HG03064 (cell line): ENCODE data around the gene ECE1.
"Not testable (repeated sequence)": the region's sequence is repeated elsewhere in the genome, so short reads cannot be mapped to it uniquely, and the experiment has no call there.

ENCODE experiments used
- ATAC-seq: cut with Tn5 transposase; IDR thresholded peaks from one replicate; pipeline ENCODE4 v1.9.1; 2021; ENCODE audit warnings: low read depth; ENCODE audit not compliant: unreplicated experiment

Gene ECE1

DNA sequence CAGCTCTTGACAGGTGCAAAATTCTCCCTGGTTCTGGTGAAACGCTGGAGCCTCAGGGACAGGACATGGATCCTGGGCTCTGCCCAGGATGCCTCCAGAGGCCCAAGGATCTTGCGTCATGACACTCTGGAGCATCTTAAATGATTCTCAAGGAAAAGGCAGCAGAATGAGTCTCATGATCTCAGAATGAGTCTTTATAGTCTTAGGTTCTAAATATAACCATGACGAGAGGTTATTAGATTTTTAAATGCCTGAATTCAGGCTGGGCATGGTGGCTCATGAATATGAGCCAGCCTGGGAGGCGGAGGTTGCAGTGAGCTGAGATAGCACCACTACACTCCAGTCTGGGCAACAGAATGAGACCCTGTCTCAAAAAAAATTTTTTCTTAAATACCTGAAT is 55.5 kb downstream of the ECE1 start:
- no peak for ATAC-seq

DNA sequence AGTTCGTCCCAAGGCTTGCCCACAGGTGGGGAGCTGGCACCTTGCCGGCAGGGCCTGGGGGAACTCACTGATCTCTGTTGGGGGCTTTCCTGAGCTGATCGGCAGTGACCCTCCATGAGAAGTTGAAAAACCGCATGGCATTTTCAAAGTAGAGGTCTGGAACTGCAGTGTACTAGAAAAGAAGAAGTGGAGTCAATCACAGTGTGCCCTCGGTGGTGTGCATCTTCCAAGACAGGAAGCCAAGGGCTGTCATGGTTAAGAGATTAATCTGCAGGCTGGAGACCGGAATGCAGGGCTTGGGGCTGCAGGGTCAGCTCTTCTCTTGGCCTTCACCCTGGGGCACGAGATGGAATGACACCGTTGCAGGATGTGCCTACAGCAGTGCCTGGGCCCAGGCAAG is 56.8 kb downstream of the ECE1 start:
- no peak for ATAC-seq

DNA sequence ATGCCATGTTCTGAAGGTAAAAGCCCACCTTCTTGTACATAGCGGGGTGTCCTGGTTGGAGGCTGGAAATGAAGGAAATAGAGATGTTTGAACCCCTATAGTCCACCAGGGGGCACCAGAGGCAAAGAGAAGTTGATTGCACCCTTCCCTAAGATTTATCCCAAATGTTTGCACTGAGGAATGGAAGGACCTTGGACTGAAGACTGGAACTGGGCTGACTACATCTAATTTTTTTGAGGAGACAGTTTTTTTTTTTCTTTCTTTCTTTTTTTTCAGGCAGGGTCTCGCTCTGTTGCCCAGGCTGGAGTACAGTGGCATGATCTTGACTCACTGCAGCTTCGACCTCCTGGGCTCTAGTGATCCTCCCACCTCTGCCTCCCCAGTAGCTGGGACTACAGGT is 58.2 kb downstream of the ECE1 start:
- no peak for ATAC-seq

DNA sequence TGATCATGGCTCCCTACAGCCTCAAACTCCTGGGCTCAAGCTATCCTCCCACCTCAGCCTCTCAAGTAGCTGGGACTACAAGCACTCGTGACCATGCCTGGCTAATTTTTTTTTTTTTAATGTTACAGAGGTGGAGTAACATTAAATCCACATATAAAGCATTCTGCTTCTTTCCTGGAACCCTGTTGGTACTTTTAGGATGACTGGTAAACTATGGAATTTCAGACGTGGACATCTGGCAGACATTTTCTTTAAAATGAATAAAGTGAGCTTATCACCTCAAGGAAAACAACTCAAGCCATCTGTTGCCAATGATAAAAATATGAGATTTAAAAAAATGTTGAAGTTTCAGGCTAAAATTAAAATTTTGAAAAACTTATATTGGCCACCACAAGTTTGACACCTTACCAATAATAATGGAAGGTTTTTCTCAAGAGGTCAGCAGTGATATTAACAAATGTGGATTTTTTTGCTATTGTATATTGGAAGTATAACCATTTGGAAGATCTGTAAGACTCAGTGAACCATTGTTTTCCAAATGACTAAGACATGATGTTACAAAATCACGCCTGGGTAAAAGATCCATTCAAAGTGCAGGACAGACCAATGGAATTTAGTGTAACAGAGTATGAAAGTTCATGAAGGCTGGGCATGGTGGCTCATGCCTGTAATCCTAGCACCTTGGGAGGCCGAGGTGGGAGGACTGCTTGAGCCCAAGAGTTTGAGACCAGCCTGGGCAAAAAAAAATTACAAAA is 60.8 kb downstream of the ECE1 start:
- no peak for ATAC-seq

DNA sequence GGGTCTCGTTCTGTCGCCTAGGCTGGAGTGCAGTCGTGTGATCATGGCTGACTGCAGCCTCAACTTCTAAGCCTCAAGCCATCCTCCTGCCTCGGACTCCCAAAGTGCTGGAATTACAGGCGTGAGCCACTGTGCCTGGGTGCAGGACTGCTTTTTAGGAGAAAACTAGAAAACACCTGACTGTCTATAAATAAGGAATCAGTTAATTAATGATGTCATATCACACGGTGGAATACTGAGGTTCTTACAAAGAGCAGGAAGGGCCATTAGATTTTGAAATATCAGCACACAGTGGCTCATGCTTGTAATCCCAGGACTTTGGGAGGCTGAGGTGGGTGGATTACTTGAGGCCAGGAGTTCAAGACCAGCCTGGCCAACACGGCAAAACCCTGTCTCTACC is 62.0 kb downstream of the ECE1 start:
- ATAC-seq: not testable (repeated sequence)

DNA sequence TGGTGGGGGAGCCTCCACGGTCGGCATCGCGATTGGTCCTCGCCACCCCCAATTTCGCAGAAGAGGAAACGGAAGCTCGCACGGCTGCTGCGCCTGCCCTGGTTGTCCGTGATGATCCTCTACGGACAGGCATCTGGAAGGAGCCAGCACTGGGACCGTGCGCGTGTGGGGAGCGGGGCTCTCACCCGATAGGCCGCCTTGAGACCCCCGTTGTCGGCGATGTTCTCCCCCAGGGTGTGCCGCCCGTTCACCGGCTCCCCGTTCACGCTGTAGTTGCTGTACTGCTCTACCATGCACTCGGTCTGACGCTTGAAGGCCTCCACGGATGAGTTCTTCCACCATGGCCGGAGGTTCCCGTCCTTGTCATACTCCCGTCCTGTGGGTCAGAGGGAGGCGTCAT is 65.2 kb downstream of the ECE1 start:
- no peak for ATAC-seq

DNA sequence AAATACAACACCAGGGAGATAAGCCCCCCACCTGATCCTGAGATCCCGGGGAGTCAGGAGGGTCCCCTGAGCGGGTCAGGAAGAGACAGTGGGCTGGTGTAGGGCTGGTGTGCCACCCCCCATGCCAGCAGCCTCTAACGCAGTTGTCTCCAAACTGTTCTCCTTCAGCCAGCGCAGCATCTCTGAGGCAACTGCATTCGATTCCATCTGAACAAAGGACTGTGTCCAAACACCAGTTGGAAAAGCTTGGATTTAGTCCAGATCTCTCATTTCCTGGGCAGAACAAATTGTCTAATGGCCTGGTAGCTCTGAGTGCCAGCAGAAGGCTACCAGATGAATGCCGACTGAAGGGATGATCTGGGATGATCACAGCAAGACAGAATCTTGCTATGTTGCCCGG is 69.4 kb downstream of the ECE1 start:
- no peak for ATAC-seq

DNA sequence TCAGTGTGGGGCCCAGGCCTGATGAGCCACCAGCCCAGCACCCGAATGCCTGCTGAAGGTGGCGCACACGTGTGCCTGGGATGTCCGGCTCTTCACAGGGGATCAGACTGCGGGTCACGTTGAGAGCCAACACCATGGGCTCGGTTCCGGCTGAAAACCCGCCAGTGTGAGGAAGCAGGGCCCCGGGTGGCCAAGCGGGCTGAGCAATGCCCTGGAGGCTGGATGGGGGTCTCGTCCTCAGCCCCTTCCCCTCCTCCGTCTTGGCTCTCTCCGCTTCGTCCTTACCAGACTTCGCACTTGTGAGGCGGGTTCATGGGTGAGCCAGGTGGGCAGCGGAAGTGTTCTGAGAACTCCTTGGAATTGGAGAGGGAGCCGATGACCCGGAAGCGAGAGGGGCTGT is 70.6 kb downstream of the ECE1 start:
- ATAC-seq: no peak

DNA sequence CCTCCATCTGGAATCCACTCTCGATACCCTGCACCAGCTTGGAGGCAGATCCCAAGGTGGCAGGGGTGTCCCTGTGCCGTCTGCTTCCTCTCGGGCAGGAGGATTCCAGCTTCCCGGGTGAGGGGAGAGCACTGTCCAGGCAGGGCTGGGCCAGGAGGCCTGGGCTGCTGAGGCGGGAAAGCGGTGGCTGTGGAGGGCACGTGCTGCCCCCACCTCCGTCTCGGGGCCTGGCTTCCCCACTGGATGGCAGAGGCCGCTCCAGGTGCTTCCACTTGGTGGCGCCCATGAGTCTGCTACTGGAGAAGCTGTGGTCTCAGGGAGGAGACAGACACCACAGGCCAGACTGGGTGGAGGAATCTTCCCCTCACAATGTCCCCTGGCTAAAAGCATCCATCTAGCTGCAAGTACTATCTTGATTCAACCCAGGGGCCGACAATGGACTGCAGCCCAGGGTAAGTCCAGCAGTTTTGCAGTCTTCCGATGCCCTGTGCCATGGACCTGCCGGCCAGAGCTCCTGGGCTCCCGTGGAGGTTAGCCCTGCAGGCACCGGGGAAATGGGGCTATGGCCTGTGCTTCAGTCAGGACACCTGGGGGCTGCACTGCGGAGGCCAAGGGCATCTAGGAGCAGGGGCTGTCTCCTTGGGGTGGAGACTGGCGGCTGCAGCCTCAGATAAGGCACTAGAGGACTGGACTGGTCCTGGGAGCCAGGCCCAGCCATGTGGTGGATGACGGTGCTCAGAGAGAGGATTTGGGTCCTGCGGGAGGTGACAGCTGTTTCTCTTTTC is 72.3 kb downstream of the ECE1 start:
- ATAC-seq: no peak

DNA sequence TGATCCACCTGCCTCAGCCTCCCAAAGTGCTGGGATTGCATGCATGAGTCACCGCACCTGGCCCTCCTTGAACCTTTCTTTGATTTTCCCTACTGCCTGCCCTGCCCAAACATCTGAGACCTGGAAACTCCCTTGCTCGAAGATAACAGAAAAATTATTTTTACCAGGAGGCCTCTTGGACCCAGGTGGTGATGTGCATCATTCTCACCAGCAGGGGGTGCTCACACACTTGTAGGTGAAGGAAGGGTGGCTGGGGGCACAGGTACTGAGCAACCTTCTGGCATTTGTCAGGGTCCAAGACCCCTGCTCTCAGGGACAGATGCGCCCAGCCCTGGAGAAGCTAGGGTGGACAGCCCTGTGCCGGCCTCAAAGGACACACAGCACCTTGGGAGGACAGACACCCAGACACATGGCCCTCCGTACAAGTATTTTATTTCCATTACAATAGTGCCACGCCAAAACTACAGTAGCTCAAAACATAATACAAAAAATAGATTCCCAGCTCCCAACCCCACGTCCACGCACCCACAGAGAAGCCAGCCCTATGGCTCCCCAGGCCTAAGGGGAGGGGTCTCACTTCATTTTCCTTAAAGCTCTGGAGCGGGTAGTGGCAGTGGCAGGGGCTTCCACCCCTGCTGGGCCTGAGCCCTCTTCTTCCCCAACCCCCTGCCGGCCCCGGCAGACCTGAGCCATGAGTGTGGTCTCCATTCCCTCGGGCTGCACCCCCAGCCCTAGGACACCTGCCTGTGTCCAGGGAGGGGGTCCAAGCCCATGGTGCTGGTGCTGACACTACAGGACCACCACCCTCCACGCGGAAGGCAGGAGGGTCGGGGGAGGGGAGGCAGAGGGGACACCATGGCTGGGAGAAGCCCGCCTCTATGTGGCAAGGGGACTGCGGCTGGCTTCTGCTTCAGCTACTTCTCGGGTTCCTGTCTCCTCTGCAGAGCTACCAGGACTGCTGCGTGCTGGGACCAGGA is 73.1 kb downstream of the ECE1 start:
- no peak for ATAC-seq

DNA sequence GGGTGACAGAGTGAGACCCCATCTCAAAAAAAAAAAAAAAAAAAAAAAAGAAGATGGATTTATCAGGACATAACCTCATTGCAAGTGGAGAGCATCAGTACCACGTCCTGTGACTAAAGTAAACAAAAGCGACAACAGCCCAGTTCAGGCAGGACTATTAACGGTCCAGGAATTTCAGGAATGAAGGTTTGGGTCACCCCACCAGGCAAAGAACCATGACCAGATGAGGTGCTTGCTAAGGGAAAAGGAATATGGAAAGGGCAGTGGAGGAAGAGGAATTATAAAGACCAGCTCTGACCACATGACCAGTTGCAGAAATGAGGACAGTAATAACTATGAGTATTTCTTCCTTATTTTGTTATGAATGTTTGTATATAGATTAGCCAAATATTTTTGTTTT is 78.1 kb downstream of the ECE1 start:
- no peak for ATAC-seq

DNA sequence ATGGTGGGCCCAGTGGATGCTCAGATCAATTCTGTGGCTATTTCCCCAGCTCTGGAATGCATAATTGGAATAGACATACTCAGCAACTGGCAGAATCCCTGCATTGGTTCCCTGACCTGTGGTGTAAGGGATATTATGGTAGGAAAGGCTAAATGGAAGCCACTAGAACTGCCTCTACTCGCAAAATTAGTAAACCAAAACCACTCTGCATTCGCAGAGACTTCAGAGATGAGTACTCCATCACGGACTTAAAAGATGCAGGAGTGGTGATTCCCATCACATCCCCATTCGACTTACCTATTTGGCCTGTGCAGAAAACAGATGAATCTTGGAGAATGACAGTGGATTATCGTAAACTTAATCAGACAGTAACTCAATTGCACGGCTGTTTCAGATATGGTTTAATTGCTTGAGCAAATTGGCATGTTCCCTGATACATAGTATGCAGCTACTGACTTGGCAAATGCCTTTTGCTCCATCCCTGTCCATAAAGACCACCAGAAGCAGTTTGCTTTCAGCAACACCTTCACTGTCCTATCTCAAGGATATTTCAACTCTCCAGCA is 82.0 kb downstream of the ECE1 start:
- ATAC-seq: not testable (repeated sequence)

DNA sequence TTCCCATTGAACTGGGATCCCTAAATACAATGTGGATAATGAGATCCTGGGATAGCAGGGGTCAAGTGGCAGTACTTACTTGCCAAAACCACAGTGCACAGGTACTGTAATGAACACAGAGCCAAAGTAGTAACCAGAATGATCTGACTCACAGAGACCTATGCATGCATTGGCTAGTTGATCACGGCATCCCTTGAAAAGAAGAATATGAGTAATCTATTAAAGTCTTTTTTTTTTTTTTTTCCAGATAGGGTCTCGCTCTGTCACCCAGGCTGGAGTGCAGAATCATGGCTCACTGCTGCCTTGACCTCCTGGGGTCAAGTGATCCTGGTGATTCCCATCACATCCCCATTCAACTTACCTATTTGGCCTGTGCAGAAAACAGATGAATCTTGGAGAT is 84.1 kb downstream of the ECE1 start:
- ATAC-seq: no peak

DNA sequence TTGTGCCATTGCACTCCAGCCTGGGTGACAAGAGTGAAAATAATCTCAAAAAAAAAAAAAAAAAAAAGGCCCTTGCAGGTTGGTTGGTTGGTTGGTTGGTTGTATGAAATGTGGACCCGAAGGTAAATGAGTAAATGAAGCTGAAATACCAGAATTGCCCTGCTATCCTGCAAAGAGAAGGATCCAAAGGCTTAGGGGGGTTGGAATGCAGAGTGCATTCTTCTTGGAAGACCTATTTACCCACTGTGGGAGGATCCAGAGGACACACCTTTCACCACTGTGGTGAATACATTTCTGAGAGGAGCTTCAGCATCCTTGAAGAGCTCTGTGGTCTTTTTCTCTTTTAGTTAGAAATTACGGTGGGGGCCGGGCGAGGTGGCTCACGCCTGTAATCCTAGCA is 84.8 kb downstream of the ECE1 start:
- ATAC-seq: no peak

DNA sequence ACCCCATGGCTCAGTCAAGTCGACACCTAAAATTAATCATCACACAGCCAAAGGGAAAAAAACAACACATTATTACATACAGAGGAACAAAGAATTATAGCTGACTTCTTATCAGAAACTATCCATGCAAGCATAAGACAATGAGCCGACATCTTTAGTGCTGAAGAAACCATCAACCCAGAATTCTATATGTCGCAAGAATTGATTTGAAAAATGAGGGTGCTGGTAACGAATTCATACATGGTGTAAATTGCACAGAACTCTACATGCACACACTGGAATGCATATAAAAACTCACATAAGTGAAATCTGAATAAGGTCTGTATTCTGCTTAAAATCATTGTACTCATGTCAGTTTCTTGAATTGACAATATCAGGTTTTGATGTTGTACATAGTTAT is 88.6 kb downstream of the ECE1 start:
- no peak for ATAC-seq

DNA sequence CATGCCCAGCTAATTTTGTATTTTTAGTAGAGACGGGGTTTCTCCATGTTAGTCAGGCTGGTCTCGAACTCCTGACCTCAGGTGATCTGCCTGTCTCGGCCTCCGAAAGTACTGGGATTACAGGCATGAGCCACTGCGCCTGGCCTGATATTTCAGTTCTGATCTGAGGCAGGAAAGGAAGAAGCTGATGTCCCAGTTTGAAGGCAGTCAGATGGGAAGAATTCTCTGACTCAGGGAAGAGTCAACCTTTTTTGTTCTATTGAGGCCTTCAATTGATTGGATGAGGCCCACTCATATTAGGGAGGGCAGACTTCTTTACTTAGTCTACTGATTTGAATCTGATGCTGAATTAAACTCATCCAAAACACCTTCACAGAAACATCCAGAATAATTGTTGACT is 89.0 kb downstream of the ECE1 start:
- not testable (repeated sequence) for ATAC-seq

DNA sequence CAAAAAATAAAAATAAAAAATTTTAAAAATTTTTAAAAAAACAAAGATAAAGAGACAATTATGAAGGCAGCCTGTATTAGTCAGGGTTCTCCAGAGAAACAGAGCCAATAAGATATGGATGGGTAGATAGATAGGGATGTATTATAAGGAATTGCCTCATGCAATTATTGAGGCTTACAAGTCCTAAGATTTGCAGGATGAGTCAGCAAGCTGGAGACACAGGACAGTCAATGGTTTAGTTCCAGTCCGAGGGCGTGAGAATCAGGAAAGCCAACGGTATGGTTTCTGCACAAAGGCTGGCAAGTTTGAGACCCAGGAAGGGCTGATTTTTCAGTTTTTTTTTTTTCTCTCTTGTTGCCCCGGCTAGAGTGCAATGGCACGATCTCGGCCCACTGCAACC is 89.5 kb downstream of the ECE1 start:
- ATAC-seq: no peak

DNA sequence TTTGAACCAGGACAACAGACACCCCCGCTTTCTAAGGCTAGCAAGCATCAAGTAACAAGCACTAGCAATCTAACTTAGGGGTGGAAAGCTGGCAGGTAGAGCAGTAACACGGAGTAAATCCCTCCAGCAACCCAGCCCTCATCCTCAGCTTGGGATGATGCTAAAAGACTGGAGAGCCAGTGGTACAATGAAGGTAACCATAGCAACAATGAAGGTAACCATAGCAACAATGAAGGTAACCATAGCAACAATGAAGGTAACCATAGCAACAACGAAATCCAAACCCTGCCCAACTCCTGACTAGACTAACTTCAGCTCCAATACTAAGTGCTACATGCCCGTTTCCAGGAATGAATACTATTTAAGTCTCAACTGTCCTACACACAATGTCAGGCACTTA is 91.3 kb downstream of the ECE1 start:
- no peak for ATAC-seq

DNA sequence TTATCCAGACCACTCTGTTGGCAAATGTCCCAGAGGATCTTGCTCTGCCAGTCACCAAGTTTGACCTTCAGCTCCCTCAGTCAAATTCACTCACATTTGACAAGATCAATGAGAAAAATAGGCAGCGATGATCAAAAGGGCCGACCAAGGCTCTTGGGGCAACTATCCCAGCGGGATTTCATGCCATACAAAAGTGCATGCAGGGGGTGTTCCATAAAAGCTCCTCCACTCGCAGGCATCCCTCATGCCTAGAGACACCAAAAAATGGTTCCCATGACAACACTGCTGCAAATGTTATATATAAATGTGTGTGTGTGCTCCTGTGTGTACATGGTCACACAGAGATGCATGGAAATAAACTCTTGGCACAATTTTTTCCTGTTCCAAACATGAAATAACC is 97.4 kb downstream of the ECE1 start:
- no peak for ATAC-seq

DNA sequence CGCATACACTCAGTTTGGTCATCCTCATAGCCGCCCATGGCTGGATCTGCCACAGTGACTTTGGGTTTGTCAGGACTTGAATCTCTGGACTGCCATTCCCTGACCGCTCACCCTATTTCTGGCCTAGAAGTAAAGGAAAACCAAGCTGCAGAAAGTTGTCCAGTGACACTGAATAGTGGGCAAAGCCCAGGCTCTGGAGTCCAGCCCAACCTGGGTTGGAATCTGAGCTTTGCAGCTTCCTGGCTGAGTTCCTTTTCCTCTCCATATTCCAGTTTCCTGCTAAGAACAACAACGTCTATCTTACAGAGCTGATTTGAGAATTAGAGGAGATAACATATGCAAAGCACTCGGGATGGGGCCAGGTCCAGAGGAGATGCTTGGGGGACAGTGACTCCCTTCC is 98.0 kb downstream of the ECE1 start:
- ATAC-seq: no peak

DNA sequence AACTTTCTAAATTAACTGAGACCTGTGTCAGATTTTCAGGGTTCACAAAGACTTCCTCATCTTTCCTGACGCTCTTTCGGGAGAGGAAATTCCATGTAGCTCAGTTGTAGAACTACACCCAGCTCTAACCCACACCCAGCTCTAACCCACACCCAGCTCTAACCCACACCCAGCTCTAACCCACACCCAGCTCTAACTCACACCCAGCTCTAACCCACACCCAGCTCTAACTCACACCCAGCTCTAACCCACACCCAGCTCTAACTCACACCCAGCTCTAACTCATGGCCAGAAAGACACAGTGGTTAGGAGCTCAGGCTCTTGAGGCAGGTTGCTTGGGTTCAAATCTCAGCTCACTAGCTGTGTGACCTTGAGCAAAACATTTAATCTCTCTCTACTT is 99.5 kb downstream of the ECE1 start:
- ATAC-seq: not testable (repeated sequence)
